T47D (cell line): ENCODE data around the gene MFAP1.
"Not testable (repeated sequence)": the region's sequence is repeated elsewhere in the genome, so short reads cannot be mapped to it uniquely, and the experiment has no call there.

Source experiments
- DNase-seq, 2 experiments: peaks; one replicate each; pipeline versions ENCODE4 v3.0.0 to v3.0.0-alpha.2; 2011 to 2012; ENCODE audit warnings: low read depth in 1 of 2, low spot score in 1 of 2
- JUND ChIP-seq: IDR thresholded peaks from 2 replicates; pipeline ENCODE4 v1.6.1; 2012; ENCODE audit warnings: low read depth
- in situ Hi-C: cut with HindIII; loops from 2 replicates; pipeline ENCODE4 v1.10.0; 2016; ENCODE audit warnings: low sequenced_read_pairs, low pct_unique_long_range_greater_than_20kb

The MFAP1 gene

DNA sequence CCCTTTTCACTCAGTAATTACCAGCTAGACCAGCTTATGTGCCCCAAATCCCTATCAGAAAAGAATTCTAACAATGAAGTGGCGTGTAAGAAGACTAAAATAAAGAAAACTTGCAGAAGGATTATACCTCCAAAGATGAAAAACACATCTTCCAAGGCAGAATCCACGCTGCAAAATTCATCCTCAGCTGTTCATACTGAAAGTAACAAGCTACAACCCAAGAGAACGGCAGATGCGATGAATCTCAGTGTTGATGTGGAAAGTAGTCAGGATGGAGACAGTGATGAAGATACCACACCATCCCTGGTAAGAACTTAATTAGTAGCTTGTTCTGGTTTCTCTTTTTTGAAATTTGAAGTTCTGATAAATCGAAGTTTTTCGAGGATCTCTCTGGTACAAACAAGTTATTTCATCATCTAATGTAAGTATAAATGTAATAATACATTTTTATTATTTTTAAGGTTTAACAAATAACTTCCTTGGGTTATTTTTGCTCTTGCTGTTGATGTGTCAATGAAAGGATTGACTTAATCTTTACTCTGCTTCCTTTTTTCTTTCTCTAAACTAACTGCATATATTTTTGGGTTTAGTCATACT is 3.7 kb upstream of the MFAP1 start:
- TF ChIP-seq JUND: no peak
- in situ Hi-C loops: no loop called here
- DNase-seq: no peak

DNA sequence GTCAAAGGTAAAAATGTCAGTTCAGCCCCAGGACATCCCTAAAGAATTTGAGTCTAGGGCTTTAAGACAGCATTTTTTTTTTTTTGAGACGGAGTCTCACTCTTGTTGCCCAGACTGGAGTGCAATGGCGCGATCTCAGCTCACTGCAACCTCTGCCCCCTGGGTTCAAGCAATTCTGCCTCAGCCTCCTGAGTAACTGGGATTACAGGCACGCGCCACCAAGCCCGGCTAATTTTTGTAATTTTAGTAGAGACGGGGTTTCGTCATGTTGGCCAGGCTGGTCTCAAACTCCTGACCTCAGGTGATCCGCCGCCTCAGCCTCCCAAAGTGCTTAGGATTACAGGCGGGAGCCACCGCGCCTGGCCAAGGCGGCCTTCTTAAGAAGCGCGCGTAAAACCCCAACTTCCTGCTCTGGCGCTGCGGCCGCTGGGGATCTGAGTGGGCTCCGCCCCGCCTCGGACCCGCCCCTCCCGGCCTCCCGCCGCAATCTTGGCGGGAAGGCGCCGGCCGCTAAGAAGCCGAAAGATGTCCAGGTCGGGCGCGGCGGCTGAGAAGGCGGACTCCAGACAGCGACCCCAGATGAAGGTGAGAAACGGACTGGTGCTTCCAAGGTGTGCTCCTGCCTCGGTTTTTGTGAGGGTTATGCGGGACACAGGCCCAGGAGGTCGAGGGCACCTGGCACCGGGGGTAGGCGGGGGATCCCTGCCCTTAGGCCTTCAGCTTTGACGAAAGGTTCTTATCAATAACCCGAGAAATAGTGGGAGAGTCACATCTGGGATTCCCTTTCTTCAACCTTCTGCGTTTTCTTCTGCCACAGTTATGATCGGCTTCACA is 2.2 kb upstream of the MFAP1 start, which contains the start of gene WDR76:
WDR76 (plus strand) TSS at position 495 of the 834 bp plus-strand sequence; CDS start at position 526, 31 bp downstream.
- TF ChIP-seq JUND: no peak
- DNase-seq: peak; percentile 46 to 90
- in situ Hi-C loops: no loop called here

DNA sequence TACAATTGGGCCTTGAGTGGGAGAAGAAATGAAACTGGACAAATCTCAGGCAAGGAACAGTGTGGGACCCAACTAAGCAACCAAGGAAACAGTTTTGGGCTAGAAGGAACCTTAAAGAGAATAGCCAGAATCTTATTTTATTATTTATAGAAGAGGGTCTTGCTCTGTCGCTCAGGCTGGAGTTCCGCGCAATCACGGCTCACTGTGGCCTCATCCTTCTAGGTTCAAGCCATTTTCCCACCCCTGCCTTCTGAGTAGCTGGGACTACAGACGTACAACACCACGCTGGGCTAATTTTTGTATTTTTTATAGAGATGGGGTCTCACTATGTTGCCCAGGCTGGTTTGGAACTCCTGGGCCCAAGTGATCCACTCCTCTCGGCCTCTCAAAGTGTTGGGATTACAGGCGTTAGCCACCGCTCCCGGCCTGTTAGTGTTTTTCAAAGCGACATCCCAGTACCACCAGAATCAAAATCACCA is 1.6 kb upstream of the MFAP1 start:
- no peak for TF ChIP-seq JUND
- in situ Hi-C loops: no loop called here
- no peak for DNase-seq

DNA sequence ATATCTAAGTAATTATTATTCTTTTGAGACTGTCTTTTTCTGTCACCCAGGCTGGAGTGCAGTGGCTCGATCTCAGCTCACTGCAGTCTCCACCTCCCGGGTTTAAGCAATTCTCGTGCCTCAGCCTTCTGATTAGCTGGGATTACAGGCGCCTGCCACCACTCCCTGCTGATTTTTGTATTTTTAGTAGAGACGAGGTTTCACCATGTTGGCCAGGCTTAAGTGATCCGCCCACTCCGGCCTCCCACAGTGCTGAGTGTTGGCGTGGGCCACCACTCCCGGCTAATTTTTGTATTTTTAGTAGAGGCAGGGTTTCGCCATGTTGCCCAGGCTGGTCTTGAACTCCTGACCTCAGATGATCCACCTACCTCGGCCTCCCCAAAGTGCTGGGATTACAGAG is 815 bp upstream of the MFAP1 start:
- DNase-seq, in situ Hi-C loops: not testable (repeated sequence)

DNA sequence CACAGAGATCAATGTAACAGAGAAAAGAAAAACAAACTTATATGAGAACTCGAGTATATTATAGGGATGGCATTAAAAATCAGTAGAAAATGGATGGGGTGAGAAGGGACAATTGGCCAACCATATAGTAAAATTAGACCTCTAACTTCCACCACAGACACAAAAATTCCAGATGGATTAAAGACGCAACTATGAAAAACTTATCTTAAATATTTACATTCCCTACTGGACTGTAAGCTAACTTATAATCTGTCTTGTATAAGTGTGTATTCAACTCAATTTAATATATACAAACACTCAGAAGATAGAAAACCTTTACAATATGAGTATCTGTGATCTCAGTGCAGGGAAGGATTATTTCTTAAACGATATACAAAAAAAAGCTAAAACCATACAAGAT is 3.0 kb downstream of the MFAP1 start:
- TF ChIP-seq JUND: no peak
- DNase-seq: no peak
- in situ Hi-C loops: no loop called here

DNA sequence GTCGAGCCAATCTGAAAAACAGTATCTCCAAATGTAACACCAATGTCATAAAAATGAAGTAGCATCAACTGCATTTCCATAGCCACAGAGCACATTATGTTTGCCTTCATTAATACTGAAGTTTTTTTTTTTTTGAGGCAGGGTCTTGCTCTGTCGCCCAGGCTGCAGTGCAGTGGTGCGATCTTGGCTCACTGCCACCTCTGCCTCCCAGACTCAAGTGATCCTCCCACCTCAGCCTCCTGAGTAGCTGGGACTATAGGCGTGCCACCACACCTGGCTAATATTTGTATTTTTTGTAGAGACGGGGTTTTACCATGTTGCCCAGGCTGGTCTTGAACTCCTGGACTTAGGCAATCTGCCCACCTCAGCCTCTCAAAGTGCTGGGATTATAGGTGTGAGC is 9.4 kb downstream of the MFAP1 start:
- DNase-seq, in situ Hi-C loops: not testable (repeated sequence)

DNA sequence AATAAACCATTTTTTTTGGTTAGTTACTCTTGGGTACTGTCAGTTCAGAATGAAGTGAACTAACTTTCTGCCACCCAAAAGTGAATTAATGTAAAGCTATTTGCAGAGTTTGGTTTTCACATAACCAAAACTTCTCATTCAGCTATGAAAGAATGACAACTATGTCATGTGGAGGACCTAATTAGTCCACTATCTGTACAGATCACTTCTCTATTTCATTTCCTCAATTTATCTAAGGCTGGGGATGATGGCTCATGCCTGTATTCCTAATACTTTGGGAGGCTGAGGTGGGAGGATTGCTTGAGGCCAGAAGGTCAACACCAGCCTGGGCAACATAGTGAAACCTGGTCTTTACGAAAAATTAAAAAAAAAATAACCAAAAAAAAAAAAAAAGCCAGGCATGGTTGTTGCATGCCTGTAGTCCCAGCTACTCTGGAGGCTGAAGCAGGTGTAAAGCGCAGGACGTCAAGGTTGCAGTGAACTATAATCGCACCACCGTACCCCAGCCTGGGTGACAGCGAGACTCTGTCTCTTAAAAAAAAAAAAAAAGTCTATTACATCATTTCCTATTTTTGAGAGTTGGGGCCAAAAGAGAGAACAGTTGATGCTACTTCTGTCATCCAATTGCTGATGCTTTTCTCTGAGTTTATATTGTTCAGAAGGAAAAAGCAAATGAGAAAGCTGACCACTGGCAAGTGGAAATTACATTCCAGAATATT is 15.4 kb downstream of the MFAP1 start:
- DNase-seq: no peak
- no peak for TF ChIP-seq JUND
- in situ Hi-C loops: no loop called here

DNA sequence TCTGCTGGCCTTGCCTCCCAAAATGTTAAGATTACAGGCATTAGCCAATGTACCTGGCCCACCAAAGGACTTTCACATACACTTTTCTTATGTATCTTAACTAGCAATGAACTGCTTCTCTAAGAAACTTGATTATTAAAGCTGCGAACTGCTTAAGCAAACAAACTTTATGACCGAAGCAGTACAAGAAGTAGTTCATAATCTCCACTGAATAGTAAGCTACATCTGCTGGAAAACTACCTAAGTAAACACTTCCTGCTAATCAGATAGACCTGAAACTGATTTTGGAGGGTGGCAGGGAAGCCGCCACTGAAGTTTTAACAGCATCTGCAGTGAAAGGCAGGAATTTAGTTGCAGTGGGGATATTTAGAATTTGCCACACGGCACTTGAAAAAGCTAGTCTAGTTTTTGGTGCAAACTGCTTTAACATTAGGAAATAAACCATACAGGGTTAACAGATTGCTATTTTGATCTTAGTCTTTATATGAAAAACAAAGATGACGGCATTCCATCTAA is 16.0 kb downstream of the MFAP1 start:
- TF ChIP-seq JUND: no peak
- DNase-seq: no peak
- in situ Hi-C loops: no loop called here

DNA sequence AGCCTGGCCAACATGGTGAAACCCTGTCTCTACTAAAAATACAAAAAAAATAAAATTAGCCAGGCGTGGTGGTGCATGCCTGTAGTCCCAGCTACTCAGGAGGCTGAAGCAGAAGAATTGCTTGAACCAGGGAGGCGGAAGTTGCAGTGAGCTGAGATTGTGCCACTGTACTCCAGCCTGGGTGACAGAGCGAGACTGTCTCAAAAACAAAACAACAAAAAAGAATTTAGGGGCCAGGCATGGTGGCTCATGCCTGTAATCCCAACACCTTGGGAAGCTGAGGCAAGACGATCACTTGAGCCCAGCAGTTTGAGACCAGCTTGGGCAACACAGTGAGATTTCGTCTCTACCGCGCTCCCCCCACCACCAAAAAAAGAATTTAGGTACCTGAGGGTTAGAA is 21.8 kb downstream of the MFAP1 start:
- in situ Hi-C loops, DNase-seq: not testable (repeated sequence)

DNA sequence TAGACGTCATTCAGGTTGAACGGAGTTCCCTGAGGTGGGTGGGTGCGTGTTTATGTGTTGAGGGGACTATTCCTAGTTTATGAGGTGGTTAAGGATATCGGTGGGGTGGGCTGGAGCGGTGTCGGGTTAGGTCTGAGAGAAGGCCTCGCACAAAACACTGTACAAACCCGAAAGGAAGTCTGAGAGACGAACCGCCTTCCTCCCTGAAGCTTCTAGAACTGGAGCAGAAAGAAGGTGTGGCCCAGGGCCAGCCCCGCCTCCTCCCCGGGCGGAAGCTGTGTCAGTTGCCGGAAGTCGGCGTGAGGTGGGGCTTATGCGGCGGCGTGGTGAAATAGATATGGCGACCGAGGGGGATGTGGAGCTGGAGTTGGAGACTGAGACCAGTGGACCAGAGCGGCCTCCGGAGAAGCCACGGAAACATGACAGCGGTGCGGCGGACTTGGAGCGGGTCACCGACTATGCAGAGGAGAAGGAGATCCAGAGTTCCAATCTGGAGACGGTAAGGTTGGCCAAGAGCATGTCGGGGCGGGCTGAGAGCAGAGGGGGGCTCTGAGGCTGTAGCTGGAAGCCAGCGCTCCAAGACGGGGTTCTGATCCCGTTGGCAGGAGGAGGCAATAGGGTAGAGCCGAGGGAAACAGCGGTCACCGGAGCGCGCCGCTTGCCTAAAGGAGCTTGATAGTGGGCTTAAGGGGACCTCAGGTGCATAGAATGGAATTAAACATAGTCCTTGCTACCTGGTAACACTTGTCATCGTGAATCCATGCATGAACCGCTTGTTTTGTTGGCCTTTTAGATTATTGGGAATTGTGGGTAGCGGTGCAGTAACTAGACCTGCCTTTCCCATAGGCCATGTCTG is 24.0 kb downstream of the MFAP1 start, which contains the start of gene HYPK:
HYPK (plus strand) TSS at position 314 of the 856 bp plus-strand sequence; CDS start at position 338, 24 bp downstream.
- in situ Hi-C loops: no loop called here
- DNase-seq: peak; percentile 54 to 93
- no peak for TF ChIP-seq JUND

DNA sequence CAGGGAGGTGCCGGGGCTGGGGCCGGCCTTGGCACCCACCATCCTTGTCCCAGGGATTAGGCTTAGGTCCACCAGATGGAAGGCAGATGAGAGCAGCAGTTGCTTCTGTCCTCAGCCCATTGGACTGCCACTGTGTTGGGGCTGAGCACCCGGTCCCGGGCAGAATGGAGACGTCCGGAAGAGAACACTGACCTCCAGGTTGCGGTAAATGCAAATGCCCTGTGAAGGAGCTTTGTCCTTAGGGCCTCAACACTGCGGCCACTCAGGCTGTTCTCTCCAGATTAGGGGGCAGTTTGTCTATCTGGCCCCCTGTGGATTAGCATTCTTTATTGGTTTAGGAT is 24.6 kb downstream of the MFAP1 start, which contains the start of gene SERINC4:
SERINC4 (minus strand) TSS at position 276 of the 341 bp plus-strand sequence; CDS start at position 42, 234 bp downstream.
- in situ Hi-C loops: no loop called here
- no peak for DNase-seq
- TF ChIP-seq JUND: no peak
